IMR-90 (cell line): ENCODE results near the gene NDUFB11. TPM values are rescaled to one million over a fixed set of nuclear protein-coding genes. Genes with fewer than 3 reads are reported as not detected.
A peak's percentile ranks its signal among the peaks of the same experiment; 100 is the strongest.

ENCODE experiments used
- ATAC-seq: fragments of 200-7000 bp; cut with Tn5 transposase; 2 replicates; pipeline ENCODE4 v1.9.1; 2020; ENCODE audit warnings: low read depth, mild to moderate bottlenecking, moderate library complexity
- BruUV-seq: library from RNA; stranded (reverse); fragments of 400-500 nt; replicated peaks from 2 replicates; lab custom pipeline; 2021; lab: Mats Ljungman, UMichigan
- CTCF ChIA-PET: fragments of 300-600 bp; formaldehyde crosslinking; extraction: SDS; loops from one replicate; lab custom pipeline; 2021; ENCODE audit warnings: antibody characterized with exemption; lab: Yijun Ruan, JAX
- POLR2A ChIA-PET: fragments of 300-600 bp; sonication (Branson Sonifier 250); formaldehyde crosslinking; loops from one replicate; lab custom pipeline; 2022; ENCODE audit warnings: antibody characterized with exemption; ENCODE audit not compliant: unreplicated experiment; lab: Charles Lee
- DNase-seq: peaks from one replicate; pipeline ENCODE4 v3.0.0; 2013
- H2AFZ ChIP-seq: replicated peaks from 2 replicates; pipeline ENCODE3; 2013; ENCODE audit warnings: low read length, mild to moderate bottlenecking; ENCODE audit not compliant: poor library complexity
- H2AK5ac ChIP-seq: 2 replicates; pipeline ENCODE4 v1.6.1; 2013; ENCODE audit warnings: low read depth, low read length, inconsistent platforms
- H2AK9ac ChIP-seq: replicated peaks from 2 replicates; pipeline ENCODE3; 2013; ENCODE audit warnings: mild to moderate bottlenecking, low read depth, low read length, moderate library complexity; ENCODE audit not compliant: poor library complexity
- H2BK120ac ChIP-seq: 2 replicates; pipeline ENCODE4 v1.6.1; 2013; ENCODE audit warnings: low read depth, low read length, inconsistent platforms
- H2BK15ac ChIP-seq: 3 replicates; pipeline ENCODE4 v1.6.1; 2013; ENCODE audit warnings: low read depth, low read length, inconsistent platforms
- H2BK20ac ChIP-seq: 2 replicates; pipeline ENCODE4 v1.6.1; 2013; ENCODE audit warnings: low read depth, mild to moderate bottlenecking, inconsistent platforms, low read length, moderate library complexity
- H2BK5ac ChIP-seq: 2 replicates; pipeline ENCODE4 v1.6.1; 2013; ENCODE audit warnings: mild to moderate bottlenecking, low read depth, low read length, inconsistent platforms; ENCODE audit not compliant: poor library complexity, severe bottlenecking
- H3K14ac ChIP-seq: replicated peaks from 2 replicates; pipeline ENCODE4 v1.6.1; 2013; ENCODE audit warnings: low read depth, low read length, inconsistent platforms
- H3K18ac ChIP-seq: 2 replicates; pipeline ENCODE4 v1.6.1; 2013; ENCODE audit warnings: low read depth, low read length, control low read depth
- H3K23ac ChIP-seq: 2 replicates; pipeline ENCODE4 v1.6.1; 2013; ENCODE audit warnings: low read depth, low read length, inconsistent platforms
- H3K27ac ChIP-seq: 2 replicates; pipeline ENCODE4 v1.5.1; 2013; ENCODE audit warnings: mild to moderate bottlenecking, control low read depth, low read length; ENCODE audit not compliant: insufficient read depth
- H3K27me3 ChIP-seq: 2 replicates; pipeline ENCODE4 v1.6.1; 2013; ENCODE audit warnings: low read length; ENCODE audit not compliant: control insufficient read depth, insufficient read depth
- H3K36me3 ChIP-seq: 2 replicates; pipeline ENCODE4 v1.6.1; 2013; ENCODE audit warnings: low read length, mixed read lengths; ENCODE audit not compliant: control insufficient read depth, insufficient read depth
- H3K4ac ChIP-seq: 2 replicates; pipeline ENCODE4 v1.6.1; 2013; ENCODE audit warnings: low read depth, low read length, inconsistent platforms
- H3K4me1 ChIP-seq: 2 replicates; pipeline ENCODE4 v1.6.1; 2013; ENCODE audit warnings: low read length, mixed read lengths; ENCODE audit not compliant: control insufficient read depth, insufficient read depth
- H3K4me2 ChIP-seq: 2 replicates; pipeline ENCODE4 v1.6.1; 2013; ENCODE audit warnings: low read depth, mild to moderate bottlenecking, control low read depth, low read length, moderate library complexity
- H3K4me3 ChIP-seq: 2 replicates; pipeline ENCODE4 v1.5.1; 2013; ENCODE audit warnings: low read depth, mild to moderate bottlenecking, control low read depth, low read length, moderate library complexity; ENCODE audit not compliant: insufficient read depth
- H3K56ac ChIP-seq: 2 replicates; pipeline ENCODE4 v1.6.1; 2013; ENCODE audit warnings: low read length, inconsistent platforms; ENCODE audit not compliant: insufficient read depth; ENCODE audit errors: extremely low read depth
- H3K79me1 ChIP-seq, 2 experiments: 2 replicates each; pipeline ENCODE4 v1.6.1; 2013; ENCODE audit warnings: low read length in 2 of 2, inconsistent platforms in 1 of 2, low read depth in 1 of 2
- H3K9ac ChIP-seq: 2 replicates; pipeline ENCODE4 v1.6.1; 2013; ENCODE audit warnings: low read depth, low read length, control low read depth
- H3K9me1 ChIP-seq: 2 replicates; pipeline ENCODE4 v1.6.1; 2013; ENCODE audit warnings: low read length, inconsistent platforms; ENCODE audit not compliant: insufficient read depth
- H3K9me3 ChIP-seq: 2 replicates; pipeline ENCODE4 v1.6.1; 2013; ENCODE audit warnings: low read length; ENCODE audit not compliant: control insufficient read depth, insufficient read depth
- H4K20me1 ChIP-seq: 2 replicates; pipeline ENCODE4 v1.6.1; 2013; ENCODE audit warnings: low read length, inconsistent platforms; ENCODE audit not compliant: insufficient read depth
- H4K5ac ChIP-seq: 2 replicates; pipeline ENCODE4 v1.6.1; 2013; ENCODE audit warnings: mild to moderate bottlenecking, low read depth, low read length, control low read depth
- H4K8ac ChIP-seq, 2 experiments: 2 replicates each; pipeline ENCODE4 v1.6.1; 2013; ENCODE audit warnings: low read depth in 2 of 2, low read length in 2 of 2, control low read depth in 1 of 2, inconsistent platforms in 1 of 2
- H4K91ac ChIP-seq: 2 replicates; pipeline ENCODE4 v1.6.1; 2013; ENCODE audit warnings: low read depth, low read length, inconsistent platforms; ENCODE audit not compliant: insufficient read depth
- MAFK ChIP-seq: IDR thresholded peaks from 2 replicates; pipeline ENCODE4 v1.6.1; 2012; ENCODE audit warnings: low read depth, low read length, improper control_type of control experiment
- MXI1 ChIP-seq: IDR thresholded peaks from 2 replicates; pipeline ENCODE4 v1.6.1; 2012; ENCODE audit warnings: low read depth, mild to moderate bottlenecking, low read length, moderate library complexity, borderline replicate concordance
- NFE2L2 ChIP-seq: fragments of 150-350 bp; IDR thresholded peaks from 2 replicates; pipeline ENCODE4 v1.6.1; 2016; ENCODE audit warnings: low read depth, mild to moderate bottlenecking, low read length
- POLR2A ChIP-seq: IDR thresholded peaks from 2 replicates; pipeline ENCODE4 v1.6.1; 2012; ENCODE audit warnings: mild to moderate bottlenecking, low read depth, low read length
- RAD21 ChIP-seq: IDR thresholded peaks from 2 replicates; pipeline ENCODE4 v1.6.1; 2012; ENCODE audit warnings: low read length, improper control_type of control experiment
- USF2 ChIP-seq: fragments of 150-350 bp; IDR thresholded peaks from 2 replicates; pipeline ENCODE4 v1.6.1; 2017; ENCODE audit warnings: mild to moderate bottlenecking, antibody characterized with exemption, low read length, low read depth
- WGBS, 2 experiments: methylation state at CpG; one replicate each; pipeline versions ENCODE4 v1.1.5 to v1.1.7; 2013; ENCODE audit warnings: missing lambda C conversion rate in 2 of 2; ENCODE audit not compliant: insufficient read length in 1 of 2; ENCODE audit errors: extremely low coverage in 2 of 2; 5-methylcytosine and 5-hydroxymethylcytosine counted together
- dilution Hi-C: fragments of 300-500 bp; cut with HindIII; formaldehyde crosslinking; loops from one replicate; pipeline ENCODE4 v1.14.3; 2018; ENCODE audit warnings: low sequenced_read_pairs; ENCODE audit not compliant: unreplicated experiment
- in situ Hi-C: fragments of 300-500 bp; cut with MboI; formaldehyde crosslinking; loops from 3 replicates; pipeline ENCODE4 v1.14.3; 2019; ENCODE audit warnings: low sequenced_read_pairs, inconsistent platforms, mixed read lengths
- intact Hi-C: fragments of 100-400 bp; cut with micrococcal nuclease; formaldehyde crosslinking; loops from 2 replicates; pipeline ENCODE4 v1.10.0; 2022
- polyA plus RNA-seq, 3 experiments: library from polyadenylated mRNA; depleted of rRNA; stranded (reverse); fragments of >200 nt; gene quantifications; 2 replicates each; pipeline ENCODE4 v1.2.3, GENCODE V29; 2012; ENCODE audit warnings: low replicate concordance in 1 of 3
- total RNA-seq: library from RNA; depleted of rRNA; stranded (reverse); fragments of >200 nt; gene quantifications from 2 replicates; pipeline ENCODE4 v1.2.3, GENCODE V29; 2012

The NDUFB11 gene
- total and polyA plus RNA-seq, 2 of the 4 experiments (the other 2 are of a cell fraction), result 17.0 to 58.3 TPM

- BruUV-seq, result no TSS peak
- H4K91ac ChIP-seq, result no peak overlapping the region
- dilution Hi-C loops, result no loop called here
- H3K4me3 ChIP-seq, result no peak overlapping the region
- no peak overlapping the region for H2AFZ ChIP-seq
- TF ChIP-seq NFE2L2 (no peak), POLR2A (no peak), USF2 (no peak), MAFK (no peak), RAD21 (no peak), MXI1 (no peak)
- in situ Hi-C loops, result no loop called here
- no peak overlapping the region for H4K8ac ChIP-seq
- no peak overlapping the region for H3K23ac ChIP-seq
- no peak overlapping the region for H3K18ac ChIP-seq
- 0 out of 2 replicates have a peak, but pooled peaks cover 4% of the 10 kb centered on the region for H3K9me1 ChIP-seq
- ChIA-PET CTCF (no interaction called here), POLR2A (no interaction called here)
- ATAC-seq (no peak), DNase-seq (no peak)
- no peak overlapping the region for H2BK15ac ChIP-seq
- no peak overlapping the region for H3K14ac ChIP-seq
- no peak overlapping the region for H2BK5ac ChIP-seq
- no peak overlapping the region for H3K27ac ChIP-seq
- H3K9me3 ChIP-seq, result no peaks in the 10 kb centered on the region
- H2BK120ac ChIP-seq, result no peak overlapping the region
- 89% methylated on average over 5 of the region's 7 CpGs; no CpG with 5 or more reads in 1 of the 2 experiments for WGBS, 2 experiments
- no peak overlapping the region for H3K4me2 ChIP-seq
- no peak overlapping the region for H3K4ac ChIP-seq
- H2BK20ac ChIP-seq, result no peak overlapping the region
- peaks cover 17% of the 10 kb centered on the region; the same call in 1 of the 2 replicates for H3K27me3 ChIP-seq
- no peak overlapping the region for H3K56ac ChIP-seq
- peaks cover 44% of the 10 kb centered on the region for H3K36me3 ChIP-seq
- H2AK5ac ChIP-seq, result no peak overlapping the region
- no peaks in the 10 kb centered on the region for H3K4me1 ChIP-seq
- no peak overlapping the region for H3K9ac ChIP-seq
- H4K5ac ChIP-seq, result no peak overlapping the region
- intact Hi-C loops, result no loop called here
- H4K20me1 ChIP-seq, result peaks cover 22% of the 10 kb centered on the region; the same call in 1 of the 2 replicates
- peaks cover 0 to 7% of the 10 kb centered on the region in 2 experiments; a peak in 1 of 4 replicates for H3K79me1 ChIP-seq
- H2AK9ac ChIP-seq, result peak overlapping the region; percentile 50
Observed at GRCh38 chrX:47172549-47172948, 28.0 kb upstream of the NDUFB11 start.
